Measurements from ENCODE around the gene PACSIN3.
A peak's percentile ranks its signal among the peaks of the same experiment; 100 is the strongest.

Gene PACSIN3

DNA sequence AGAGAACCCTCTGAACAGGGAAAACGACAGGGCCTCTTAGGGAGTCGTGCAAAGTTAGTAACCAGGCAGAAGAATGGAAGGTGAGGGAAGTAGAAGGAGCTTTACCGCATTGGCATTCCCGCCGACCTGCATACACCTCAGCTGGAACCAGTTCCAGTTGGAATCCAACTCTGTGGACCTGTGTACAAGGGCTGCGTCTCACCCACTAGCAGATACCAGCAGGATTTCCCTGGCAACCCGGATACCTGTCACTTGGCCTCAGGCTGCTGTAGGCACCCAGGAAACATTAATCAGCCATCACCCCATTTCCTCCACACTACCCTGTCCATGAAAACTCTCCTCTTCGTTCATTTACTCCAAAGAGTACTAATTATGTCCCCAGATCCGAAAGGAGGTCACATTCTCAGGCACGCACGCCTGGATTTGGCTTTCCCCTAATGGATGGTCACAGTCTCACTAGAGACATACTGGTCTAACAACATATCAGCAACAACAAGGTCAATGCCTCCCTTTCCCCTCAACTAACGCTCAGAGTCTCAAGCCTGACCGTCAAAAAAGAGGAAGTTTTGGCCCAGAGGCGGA is 10.4 kb downstream of the PACSIN3 start:
- DNase-seq = no peak

DNA sequence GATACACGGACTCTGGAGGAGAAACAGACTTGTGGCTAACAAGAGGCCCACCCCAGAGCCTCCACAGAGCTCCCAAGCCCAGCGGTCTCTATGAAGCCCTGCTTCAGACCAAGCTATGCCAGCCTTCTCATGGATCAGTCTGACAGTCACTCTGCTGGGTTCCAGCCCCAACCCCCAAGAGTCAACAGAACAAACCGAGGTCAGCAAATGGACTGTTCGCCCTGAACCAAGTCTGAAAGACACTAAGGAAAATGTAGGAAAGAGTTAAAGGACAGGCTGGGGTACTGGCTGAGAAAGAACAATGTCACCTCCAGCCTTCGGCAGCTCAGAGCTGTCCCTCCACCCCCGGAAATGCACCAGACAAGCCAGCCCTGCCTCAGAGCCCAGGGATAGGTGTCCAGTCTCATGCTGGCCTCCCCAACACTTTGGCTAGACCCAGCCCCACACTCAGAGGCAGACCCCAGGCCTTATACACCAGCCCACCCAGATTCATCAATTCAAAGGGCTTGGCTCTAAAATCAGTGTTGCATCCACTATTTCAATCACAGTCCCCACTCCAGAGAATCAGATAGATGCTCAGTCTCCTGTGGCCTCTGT is 13.4 kb downstream of the PACSIN3 start:
- no peak for DNase-seq

DNA sequence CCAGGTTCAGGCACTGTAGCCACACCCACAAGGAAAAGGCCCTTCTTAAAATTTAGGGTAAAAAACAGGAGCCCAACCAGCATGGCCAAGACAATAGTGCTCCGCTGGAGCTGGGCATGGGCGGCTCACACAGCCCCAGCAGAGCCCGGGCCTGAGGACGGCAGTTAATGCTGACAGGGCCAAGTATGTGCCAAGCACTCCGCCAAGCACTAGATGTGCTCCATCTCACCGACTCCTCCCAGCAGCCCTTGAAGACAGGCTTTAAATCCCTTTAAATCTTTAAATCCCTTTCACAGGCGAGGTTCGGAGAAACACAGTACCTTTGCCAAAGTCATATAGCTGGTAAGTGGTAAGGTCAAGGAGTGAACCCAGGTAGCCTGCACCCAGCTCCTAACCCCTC is 14.4 kb downstream of the PACSIN3 start:
- no peak for DNase-seq

DNA sequence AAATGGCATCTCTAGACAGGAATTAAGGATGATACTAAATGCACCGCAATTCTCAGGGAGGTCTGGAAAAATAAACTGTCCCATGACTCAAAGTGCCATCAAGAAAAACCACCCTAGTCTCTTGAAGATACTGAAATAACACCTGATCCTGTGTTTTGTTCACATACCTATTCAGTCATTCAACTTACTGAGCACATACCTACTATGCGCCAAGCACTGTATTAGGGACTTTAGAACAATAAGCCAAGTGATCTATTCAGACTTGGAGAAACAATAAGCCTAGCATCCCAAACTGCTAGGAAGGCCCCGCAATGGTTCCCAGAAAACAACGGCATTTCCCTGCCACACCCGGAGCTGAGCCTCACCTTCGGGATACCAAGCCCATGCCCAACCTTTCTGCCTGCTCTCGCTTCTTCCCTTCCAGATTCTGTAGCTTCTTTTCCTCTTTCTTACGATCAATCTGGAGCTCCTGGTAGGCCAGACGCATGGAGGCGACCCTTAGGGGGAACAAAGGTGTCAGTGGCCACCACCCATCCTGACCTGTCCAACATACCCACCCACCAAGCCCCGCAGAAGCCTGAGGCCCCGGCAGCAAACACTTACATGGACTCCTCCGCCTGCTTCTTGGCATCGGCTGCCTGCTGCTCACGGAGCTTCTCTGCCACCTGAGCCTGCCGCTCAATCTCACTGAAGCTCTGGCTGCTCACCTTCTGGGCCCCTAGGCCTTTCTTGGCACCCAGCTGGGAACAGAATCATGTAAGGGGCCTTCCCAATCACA is 15.0 kb downstream of the PACSIN3 start:
- no peak for DNase-seq

DNA sequence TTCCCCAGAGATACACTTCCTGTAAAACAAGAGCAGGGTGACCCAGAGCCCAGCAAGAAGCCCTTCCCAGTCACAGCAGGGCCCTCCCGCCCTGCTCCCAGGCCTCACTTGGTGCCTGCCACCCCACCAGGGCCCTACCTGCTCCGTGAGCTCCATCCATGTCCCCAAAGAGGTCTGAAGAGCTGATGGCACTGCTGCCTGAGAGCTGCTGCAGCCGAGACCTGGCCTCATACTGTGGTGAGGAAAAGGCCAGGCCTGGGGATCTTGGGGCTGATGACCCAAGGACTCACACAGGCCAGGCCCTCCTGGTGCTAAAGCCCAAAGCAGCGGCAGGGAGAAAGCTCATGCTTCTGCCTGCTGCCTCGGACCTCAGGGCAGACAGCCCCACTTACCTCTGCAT is 19.9 kb downstream of the PACSIN3 start:
- no peak for DNase-seq

DNA sequence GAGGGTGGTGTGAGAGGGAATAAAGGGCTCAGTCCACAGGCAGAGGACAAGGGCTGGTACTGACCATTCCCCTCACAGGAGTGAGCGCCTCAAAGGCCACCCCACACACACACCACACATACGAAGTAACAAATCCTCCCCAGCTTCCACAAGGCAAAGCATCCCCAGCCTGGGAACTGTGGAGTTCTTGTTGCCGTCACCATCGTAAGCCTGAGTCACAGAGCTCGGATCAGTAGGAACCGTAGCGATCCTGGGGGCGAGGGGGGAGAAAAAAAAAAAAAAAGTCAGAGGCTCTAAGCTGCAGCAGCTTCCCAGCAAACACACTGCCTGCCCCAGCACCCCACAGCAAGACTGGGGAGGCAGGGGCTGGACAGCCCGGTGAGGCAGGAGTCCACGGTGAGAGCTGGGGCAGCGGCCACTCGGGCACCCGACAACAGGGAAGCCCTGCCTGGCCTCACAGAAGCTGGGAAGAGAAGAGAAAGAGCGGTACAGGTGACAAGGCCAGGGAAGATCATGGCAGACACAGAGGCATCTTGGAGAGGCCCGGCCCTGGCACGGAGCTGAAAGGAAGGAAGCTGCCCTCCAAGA is 20.9 kb downstream of the PACSIN3 start:
- DNase-seq = no peak

DNA sequence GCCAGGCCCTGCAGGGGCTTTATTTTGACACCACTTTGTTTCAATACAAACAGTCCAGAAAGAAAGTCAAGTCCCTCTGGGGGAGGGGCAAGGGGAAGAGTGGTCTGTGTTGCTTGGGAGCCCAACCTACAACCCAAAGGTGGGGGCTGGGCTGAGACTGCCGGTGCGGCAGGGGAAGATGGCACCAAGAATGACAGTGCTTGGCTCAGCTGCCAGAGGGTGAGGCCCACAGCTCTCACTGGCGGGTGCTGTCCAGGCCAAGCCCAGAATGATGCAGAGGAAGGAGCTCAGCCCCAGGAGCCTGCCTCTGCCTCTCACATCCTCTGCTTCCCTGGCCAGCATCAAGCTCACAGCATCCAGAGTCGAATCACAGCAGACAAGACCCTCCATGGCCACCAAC is 21.9 kb downstream of the PACSIN3 start:
- DNase-seq = no peak

DNA sequence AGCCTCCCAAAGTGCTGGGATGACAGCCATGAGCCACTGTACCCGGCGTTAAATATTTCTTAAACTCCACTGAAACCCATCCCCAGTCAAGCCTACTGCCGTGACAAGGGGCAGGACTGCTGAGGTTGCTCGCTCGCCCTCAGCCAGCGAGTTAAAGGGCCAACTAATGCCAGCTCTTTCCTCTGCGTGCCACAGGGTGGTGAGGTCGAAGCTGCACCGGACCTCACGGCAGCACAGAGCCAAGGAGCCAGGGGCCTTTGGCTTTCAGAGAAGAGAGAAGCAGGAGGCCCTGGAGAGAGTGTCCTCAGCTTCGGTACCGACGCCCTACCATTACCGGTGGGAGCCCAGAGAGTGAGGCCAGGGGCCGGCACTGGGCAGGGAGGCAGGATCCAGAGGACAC is 22.3 kb downstream of the PACSIN3 start:
- DNase-seq = no peak

DNA sequence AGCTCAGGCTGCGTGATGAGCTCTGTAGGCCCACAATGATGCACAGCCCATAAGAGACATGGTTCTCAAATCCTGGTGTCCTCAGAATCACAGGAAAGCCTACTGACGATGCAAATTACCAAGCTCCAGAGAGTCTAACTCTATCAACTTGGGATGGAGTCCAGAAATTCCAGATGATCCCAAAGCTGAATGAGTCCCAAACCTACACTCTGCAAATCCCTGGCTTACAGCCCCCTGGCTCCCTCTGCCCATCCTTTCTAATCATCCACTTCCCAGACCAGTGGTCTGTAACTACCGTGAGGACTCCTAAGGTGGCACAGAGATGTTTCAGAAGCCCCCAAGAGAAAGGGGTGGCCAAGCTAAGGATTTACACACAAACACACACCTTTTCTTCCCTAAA is 23.0 kb downstream of the PACSIN3 start:
- DNase-seq = no peak

DNA sequence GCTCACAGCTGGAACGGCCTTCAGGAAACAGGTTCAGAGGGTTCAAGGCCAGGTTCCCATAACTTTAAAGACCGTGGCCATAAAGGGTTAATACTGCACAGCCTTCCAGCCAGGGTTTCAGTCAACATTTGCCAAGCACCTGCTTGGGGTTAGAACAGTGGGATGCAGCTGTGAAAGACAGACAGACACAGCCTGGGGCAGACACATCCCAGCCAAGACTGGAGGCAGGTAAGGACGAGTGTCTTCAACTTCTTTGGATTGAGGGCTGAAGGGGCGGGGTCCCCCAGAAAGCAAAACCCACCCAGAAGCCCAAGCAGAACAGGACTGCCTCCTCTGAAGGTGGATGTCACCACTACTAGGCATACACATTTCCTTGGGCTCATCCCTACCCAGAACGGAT is 23.8 kb downstream of the PACSIN3 start:
- no peak for DNase-seq

DNA sequence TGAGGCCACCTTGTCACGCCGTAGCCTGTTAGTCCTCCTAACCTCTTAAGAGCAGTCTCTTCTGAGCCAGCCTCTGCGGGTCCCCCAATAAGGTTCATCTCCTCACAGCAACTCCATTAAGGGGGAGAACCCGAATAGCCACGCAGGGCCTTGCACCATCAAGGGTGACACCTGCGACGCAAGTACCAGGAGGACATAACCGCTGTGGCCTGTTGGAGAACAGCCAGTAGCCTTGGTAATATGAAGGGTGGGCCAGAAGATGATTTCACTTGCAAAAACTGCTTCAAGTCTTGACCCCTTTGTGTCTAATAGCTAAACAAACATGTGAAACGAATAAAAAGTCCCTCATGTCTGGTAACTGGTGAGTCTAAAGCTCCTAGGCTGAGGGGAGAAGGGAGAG is 24.3 kb downstream of the PACSIN3 start:
- no peak for DNase-seq

DNA sequence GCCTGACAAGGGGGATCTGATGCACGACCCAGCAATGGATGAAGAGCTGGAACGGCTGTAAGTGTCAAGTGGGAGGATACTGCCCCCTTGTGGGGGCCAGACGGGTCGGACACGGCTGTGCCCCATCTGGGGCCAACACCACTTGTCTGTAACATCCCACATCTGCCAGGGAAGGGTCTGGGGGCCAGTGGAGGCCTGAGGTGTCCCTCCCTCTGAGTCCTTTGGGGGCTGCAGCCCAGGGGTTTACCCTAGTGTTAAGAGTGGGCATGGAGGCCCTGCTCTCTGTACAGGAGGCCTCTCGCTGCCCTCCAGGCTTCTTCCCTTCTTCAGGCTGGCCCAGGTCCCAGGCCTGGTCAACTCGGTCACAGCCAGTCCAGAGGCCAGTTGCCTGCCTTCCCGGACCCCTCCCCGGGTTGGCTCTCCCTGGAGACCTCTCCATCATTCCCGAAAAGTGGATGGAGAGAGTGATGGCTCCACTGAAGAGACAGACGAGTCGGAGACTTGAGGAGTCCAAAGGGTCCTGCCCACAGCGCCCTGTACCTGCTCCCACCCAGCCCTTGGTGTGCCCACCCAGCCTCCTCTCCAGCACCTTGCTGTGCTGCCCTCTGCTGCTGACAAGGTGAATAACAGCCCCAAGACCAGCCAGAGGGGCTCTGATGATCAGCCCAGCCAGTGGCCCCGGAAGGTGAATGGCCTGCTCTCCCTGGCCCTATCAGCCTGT is 24.9 kb downstream of the PACSIN3 start:
- peak; percentile 44 for DNase-seq

DNA sequence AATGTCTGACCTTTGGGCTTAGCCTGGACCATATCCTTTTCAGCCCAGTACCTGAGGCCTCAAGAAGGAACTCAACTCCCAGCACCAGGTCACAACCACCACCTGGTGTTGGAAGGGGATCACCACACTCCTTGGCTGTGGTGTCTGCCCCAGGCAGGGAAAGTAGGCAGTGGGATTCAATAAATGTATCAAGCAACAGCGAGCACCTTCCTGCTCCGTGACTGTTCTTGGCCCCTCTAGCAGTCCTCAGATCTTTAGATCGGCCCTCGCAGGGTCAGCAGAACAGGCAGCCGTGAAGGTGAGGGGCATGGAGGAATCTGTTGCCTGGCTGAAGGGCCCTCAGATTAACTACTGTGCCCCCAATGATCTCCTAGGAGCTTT is 25.5 kb downstream of the PACSIN3 start:
- no peak for DNase-seq

DNA sequence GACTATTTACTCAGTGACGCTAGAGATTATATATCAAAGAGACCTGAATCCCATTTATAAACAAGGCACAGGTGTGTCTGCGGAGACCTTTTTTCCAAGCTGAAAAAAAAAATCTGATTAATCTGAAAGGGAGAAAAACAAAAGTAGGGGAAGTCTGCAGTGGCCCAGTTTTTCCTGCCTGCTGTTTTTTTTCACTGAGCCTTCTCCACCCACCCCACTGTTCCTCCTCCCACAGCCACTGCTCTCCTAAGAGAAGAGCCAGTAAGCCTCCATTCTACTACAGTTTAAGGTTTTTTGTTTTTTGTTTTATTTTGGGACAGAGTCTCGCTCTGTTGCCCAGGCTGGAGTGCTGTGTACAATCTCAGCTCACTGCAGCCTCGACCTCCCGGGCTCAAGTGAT is 28.0 kb downstream of the PACSIN3 start:
- DNase-seq = no peak

DNA sequence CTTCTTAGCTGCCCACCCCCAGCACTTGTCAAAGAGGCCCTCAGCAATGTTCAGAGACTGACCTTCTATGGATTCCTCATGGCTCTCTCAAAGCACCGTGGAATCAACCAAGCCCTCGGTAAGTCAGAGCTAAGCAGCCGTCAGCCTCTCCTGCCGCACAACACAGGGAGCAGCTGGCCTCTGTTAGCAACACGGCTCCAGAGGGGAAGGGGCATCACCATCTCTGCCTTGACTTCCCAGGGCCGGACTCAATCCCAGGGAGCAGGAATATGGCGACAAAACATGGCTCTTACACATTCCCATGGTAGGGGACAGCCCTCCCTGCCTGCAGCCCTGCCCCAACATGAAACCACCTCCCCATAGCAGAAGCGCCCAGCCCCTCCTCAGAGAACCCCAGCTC is 28.4 kb downstream of the PACSIN3 start:
- DNase-seq = no peak

DNA sequence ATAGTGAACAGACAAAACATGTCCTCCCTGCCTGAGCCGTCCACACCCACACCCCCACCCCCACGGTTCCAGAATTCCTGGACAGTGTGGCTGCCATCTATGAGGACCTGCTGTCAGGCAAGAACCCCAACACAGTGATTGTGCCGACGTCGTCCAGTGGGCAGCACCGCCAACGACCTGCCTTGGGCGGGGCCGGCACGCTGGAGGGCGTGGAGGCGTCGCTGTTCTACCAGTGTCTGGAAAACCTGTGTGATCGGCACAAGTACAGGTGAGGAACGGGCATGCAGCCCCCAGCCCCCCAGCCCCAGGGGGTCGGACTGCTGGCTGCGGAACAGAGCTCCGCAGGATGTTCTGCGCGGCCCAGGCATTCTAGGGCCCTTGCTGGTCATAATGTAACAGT is 29.3 kb downstream of the PACSIN3 start:
- no peak for DNase-seq

DNA sequence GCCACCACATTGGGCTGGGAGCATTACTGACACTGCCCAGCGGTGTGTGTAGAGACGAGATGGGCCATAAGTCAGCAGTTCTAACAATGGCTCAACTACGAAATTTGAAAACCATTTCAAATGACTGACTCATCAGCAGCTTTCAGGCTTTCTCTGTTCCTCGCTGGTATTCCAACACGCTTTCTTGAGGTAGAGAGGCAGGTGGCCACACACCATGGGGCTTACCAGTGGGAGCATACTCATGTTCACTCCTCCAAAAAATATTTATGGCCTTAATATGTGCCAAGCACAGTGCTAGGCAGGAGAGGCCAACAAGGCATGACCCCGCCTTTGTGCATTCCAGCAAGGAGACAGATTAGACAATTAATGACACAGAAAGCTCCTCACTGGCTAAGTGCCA is 29.9 kb downstream of the PACSIN3 start:
- no peak for DNase-seq

DNA sequence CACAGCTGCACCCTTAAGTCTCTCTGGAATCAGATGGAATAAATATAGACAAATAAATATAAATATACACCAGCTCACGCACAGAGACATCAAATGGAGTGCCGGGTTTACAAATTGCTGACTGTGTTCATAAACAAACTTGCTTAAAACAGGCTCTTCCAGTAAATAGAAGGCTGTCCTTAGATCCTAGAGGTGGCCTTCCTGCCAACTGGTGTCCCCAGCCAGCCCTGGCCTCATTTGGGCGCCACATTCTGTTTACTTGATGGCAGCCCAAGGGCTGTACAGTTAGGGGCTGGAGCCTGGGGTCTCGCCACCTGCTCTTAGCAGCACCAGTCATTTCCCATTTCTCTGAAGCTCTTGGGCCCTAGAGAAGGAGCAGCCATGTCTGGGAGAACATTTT is 30.4 kb downstream of the PACSIN3 start:
- no peak for DNase-seq

DNA sequence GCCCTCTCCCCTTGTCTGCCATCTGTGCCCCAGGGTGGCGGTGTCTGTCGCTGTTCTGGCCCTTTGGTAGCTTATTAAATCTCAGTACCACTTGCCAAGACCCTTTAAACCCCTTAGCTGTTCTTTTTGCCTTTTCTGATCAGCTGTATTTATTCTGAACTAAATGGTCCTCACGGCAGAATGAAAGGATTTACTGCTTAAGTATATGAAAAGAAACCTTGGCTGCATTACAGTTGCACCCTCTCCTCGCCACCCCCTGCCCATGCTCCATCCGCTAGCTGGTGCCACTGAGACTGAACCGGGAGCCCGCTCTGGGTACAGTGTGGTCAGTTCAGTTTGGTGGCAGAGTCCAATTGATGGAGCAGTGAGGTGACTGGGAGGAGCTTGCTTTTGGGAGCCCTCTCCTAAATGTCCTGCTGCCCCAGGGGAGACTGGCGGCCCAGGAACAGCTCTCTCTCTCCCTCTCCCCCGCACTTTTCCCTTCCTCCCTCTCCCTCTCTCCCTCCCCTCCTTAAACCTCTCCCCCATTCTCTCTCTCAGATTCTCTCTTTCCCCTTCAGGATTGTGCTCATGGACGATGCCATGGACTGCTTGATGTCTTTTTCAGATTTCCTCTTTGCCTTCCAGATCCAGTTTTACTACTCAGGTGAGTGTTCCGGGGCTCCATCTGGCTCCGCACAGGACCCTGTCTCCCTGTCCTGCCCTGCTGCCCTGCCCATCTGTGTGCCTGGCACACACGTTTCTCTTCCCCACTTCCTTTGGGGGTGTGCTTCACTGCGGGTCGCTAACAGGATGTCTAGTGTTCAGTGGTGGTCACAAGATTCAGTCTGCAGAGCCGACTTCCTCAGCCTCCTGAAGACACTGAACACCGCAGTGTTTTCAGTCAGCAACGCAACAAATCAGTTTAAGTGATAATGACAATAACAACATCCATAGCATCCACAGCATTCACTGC is 31.3 kb downstream of the PACSIN3 start:
- DNase-seq = no peak

DNA sequence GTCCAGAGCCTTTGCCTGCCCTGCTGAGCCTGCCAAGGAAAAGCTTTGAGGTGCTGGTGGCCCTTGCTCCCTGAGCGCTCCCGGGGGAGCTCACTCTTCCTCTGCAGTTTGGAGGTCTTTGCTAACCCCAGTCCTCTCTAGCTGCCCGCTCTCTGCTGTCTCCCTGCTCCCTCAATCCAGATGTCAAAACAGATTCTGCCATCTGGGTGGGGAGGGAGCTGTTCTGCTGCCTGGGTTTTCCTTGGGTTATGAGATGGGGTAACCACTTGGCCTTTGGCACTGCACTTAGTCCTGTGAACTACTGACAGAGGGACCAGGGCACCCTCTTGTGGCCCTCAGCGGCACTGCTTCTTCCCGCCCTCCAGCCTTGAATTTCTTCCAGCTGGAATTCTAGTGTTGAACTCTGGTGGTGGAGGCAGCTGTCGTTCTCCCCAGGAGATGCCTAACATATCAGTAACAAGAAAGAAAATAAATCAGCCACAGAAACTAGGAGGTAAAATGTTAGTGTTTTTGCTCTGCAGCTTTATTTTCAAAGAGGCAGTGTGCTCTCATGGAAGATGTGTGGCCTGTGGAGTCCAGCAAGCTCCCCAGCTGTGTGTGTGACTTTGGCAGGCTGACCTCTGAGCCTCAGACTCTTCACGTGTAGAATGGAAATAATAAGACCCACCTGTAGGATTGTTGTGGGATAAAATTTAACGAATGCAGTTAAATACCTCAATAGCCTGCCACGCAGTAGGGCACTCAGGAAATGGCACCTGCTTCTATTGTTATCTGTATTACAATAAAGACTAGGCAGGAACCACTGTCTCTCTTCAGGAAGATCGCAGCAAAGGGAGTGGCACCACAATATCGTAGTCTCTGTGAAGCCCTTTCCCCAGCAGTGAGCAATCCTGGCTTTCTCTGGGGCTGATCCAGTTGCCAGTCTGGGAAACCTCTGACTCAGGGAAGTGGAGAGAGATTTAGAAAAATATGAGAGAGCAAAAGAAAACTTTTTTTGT is 33.0 kb downstream of the PACSIN3 start:
- peak; percentile 70 for DNase-seq
